Astrocyte of the spinal cord (primary cell): Measurements from ENCODE around the gene COL23A1.

ENCODE experiments used
- DNase-seq: peaks from one replicate; pipeline ENCODE4 v3.0.0; 2011; ENCODE audit warnings: low read depth, low spot score
- H3K4me3 ChIP-seq: 2 replicates; pipeline ENCODE4 v1.5.1; 2011; ENCODE audit warnings: low read depth, mild to moderate bottlenecking, low read length, moderate library complexity
- in situ Hi-C: cut with HindIII; loops from 2 replicates; pipeline ENCODE4 v1.10.0; 2017; ENCODE audit warnings: low sequenced_read_pairs
- TF ChIP-seq, protein P1 (sequence below): IDR thresholded peaks from 2 replicates; pipeline ENCODE4 v1.5.1; 2012; ENCODE audit warnings: low read depth, mild to moderate bottlenecking, low read length, inconsistent platforms

COL23A1 gene

GRCh38 chr5:178423901-178424809 is 166.0 kb downstream of the COL23A1 start:
- no peak overlapping the region for H3K4me3 ChIP-seq
- no peak for DNase-seq
- TF ChIP-seq, protein P1, sequence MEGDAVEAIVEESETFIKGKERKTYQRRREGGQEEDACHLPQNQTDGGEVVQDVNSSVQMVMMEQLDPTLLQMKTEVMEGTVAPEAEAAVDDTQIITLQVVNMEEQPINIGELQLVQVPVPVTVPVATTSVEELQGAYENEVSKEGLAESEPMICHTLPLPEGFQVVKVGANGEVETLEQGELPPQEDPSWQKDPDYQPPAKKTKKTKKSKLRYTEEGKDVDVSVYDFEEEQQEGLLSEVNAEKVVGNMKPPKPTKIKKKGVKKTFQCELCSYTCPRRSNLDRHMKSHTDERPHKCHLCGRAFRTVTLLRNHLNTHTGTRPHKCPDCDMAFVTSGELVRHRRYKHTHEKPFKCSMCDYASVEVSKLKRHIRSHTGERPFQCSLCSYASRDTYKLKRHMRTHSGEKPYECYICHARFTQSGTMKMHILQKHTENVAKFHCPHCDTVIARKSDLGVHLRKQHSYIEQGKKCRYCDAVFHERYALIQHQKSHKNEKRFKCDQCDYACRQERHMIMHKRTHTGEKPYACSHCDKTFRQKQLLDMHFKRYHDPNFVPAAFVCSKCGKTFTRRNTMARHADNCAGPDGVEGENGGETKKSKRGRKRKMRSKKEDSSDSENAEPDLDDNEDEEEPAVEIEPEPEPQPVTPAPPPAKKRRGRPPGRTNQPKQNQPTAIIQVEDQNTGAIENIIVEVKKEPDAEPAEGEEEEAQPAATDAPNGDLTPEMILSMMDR, result no peak
- in situ Hi-C loops, result no loop called here

GRCh38 chr5:178423431-178423830 is 166.8 kb downstream of the COL23A1 start:
- in situ Hi-C loops, result no loop called here
- H3K4me3 ChIP-seq, result no peak overlapping the region
- TF ChIP-seq, protein P1, result no peak
- no peak for DNase-seq

- H3K4me3 ChIP-seq, result no peak overlapping the region
- TF ChIP-seq, protein P1, result no peak
- in situ Hi-C loops, result no loop called here
- DNase-seq, result no peak
These were observed 167.8 kb downstream of the COL23A1 start for GRCh38 chr5:178422400-178422775.

- DNase-seq, result no peak
- no peak overlapping the region for H3K4me3 ChIP-seq
- TF ChIP-seq, protein P1, result no peak
- in situ Hi-C loops, result no loop called here
These were observed 168.3 kb downstream of the COL23A1 start for GRCh38 chr5:178421699-178422399.

- no peak overlapping the region for H3K4me3 ChIP-seq
- TF ChIP-seq, protein P1, result no peak
- DNase-seq, result no peak
- in situ Hi-C loops, result no loop called here
These were observed 169.1 kb downstream of the COL23A1 start for GRCh38 chr5:178421128-178421527.

- DNase-seq, result no peak
- TF ChIP-seq, protein P1, result no peak
- no peak overlapping the region for H3K4me3 ChIP-seq
- in situ Hi-C loops, result no loop called here
These were observed 169.8 kb downstream of the COL23A1 start for GRCh38 chr5:178420354-178420781.
